Activated CD4-positive, alpha-beta T cell treated with anti-CD3 and anti-CD28 coated beads, Interleukin-2, amount 10 ng/mL, durations not matched to agents 7 days and 5 days (primary cell): Measurements from ENCODE around the gene GPR55. TPM values are rescaled to one million over a fixed set of nuclear protein-coding genes. Genes with fewer than 3 reads are reported as not detected.

Experiments used
- CTCF ChIA-PET: fragments of 350-600 bp; sonication (Branson Sonifier 250); formaldehyde crosslinking; loops from one replicate; lab custom pipeline; 2021; ENCODE audit warnings: antibody characterized with exemption; lab: Charles Lee
- POLR2A ChIA-PET: fragments of 350-600 bp; sonication (Branson Sonifier 250); formaldehyde crosslinking; loops from one replicate; lab custom pipeline; 2021; ENCODE audit warnings: antibody characterized with exemption; lab: Charles Lee
- DNase-seq: peaks from one replicate; pipeline ENCODE4 v3.0.0-alpha.2; 2020
- H3K27ac Mint-ChIP-seq: one replicate; pipeline ENCODE4 v1.8.0; 2021; ENCODE audit warnings: mild to moderate bottlenecking, moderate library complexity, mixed read lengths
- H3K27me3 Mint-ChIP-seq: one replicate; pipeline ENCODE4 v1.8.0; 2021; ENCODE audit warnings: mixed read lengths
- H3K36me3 Mint-ChIP-seq: one replicate; pipeline ENCODE4 v1.8.0; 2021; ENCODE audit warnings: low read depth, mixed read lengths
- H3K4me1 Mint-ChIP-seq: one replicate; pipeline ENCODE4 v1.8.0; 2021; ENCODE audit warnings: mixed read lengths
- H3K4me3 Mint-ChIP-seq: one replicate; pipeline ENCODE4 v1.8.0; 2021; ENCODE audit warnings: mild to moderate bottlenecking, moderate library complexity, mixed read lengths
- H3K9me3 Mint-ChIP-seq: one replicate; pipeline ENCODE4 v1.8.0; 2021; ENCODE audit warnings: mixed read lengths
- total RNA-seq, 2 experiments: library from RNA; stranded (reverse); gene quantifications; one replicate each; pipeline ENCODE4 v1.2.3, GENCODE V29; 2021

GPR55 gene
- total RNA-seq, 2 experiments from 2014 or later, result 9.2 to 9.4 TPM

GRCh38 chr2:230958820-230959756, 34.0 kb upstream of the GPR55 start:
- Mint-ChIP-seq H3K27me3 (peaks cover 36% of the 10 kb centered on the region), H3K36me3 (no peaks in the 10 kb centered on the region), H3K4me1 (peaks cover 22% of the 10 kb centered on the region), H3K9me3 (no peaks in the 10 kb centered on the region), H3K4me3 (no peak overlapping the region), H3K27ac (no peak overlapping the region)
- DNase-seq, result no peak
- POLR2A ChIA-PET, result no interaction called here
- CTCF ChIA-PET, result interaction anchor here (0.6 to 2.6 kb wide), 5 partner anchors 9 to 973 kb away, joined by 3 to 10 read pairs (median 3); no protein-coding TSS in a partner anchor

- POLR2A ChIA-PET, result no interaction called here
- peaks cover 25% of the 10 kb centered on the region for H3K4me1 Mint-ChIP-seq
Measured at GRCh38 chr2:230957756-230958391, 32.8 kb upstream of the GPR55 start.

DNA sequence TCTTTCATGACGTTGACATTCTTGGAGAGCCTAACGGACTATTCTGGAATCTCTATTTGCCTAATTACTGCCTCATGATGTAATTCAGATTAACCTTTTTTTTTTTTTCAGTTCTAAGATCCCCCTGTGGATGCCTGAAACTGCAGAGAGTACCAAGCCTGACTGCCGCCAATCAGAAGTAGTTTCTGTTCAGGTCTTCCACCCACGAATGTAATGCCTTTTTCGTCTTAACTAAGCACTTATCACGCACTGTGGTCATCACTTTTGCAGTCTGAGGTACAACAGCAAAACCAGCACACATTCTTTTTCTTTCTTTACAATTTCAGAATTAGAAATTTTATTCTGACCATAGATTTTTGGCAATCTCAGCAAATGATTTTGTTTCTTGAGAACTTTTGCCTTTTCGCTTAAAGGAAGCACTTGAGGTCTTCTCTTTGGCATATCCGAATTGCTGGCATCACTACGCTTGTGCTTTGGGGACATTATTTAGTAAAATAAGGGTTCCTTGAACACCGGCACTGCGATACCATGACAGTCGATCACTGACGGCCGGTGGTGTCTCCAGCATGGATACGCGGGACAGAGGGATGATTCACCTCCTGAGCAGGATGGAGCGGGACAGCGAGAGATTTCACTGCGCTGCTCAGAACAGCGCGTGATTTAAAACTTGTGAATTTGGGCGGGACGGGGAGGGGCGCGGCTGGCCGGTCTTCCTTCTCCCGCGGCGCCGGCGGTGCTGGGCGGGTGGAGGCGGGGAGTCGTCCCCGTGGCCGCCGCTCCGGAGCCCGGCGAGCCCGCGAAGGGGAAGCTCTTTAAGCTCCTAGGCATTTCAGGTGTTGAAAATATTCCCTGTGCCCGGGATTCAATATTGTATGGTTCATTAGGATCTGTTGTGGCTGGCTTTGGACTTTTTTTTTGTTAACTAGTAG, 32.0 kb upstream of the GPR55 start:
- DNase-seq, result peak; percentile 41
- ChIA-PET POLR2A (no interaction called here), CTCF (interaction anchor here (0.6 to 1.5 kb wide), 3 partner anchors 11 to 1123 kb away, joined by 3 to 4 read pairs (median 3); no protein-coding TSS in a partner anchor)
- Mint-ChIP-seq H3K27me3 (peaks cover 36% of the 10 kb centered on the region), H3K9me3 (no peaks in the 10 kb centered on the region), H3K27ac (peak overlapping the region; percentile 91), H3K4me3 (peak overlapping the region; percentile 76), H3K36me3 (peaks cover 1% of the 10 kb centered on the region), H3K4me1 (peaks cover 28% of the 10 kb centered on the region)

More at GRCh38 chr2:230957756-230958391, 32.8 kb upstream of the GPR55 start:
- peak overlapping the region; percentile 73 for H3K4me3 Mint-ChIP-seq
- CTCF ChIA-PET, result interaction anchor here (0.6 to 1.5 kb wide), 2 partner anchors 10 to 1122 kb away, joined by 3 read pairs; no protein-coding TSS in a partner anchor
- H3K36me3 Mint-ChIP-seq, result peaks cover 1% of the 10 kb centered on the region
- no peaks in the 10 kb centered on the region for H3K9me3 Mint-ChIP-seq
- peaks cover 36% of the 10 kb centered on the region for H3K27me3 Mint-ChIP-seq
- DNase-seq, result no peak
- peak overlapping the region; percentile 81 for H3K27ac Mint-ChIP-seq

DNA sequence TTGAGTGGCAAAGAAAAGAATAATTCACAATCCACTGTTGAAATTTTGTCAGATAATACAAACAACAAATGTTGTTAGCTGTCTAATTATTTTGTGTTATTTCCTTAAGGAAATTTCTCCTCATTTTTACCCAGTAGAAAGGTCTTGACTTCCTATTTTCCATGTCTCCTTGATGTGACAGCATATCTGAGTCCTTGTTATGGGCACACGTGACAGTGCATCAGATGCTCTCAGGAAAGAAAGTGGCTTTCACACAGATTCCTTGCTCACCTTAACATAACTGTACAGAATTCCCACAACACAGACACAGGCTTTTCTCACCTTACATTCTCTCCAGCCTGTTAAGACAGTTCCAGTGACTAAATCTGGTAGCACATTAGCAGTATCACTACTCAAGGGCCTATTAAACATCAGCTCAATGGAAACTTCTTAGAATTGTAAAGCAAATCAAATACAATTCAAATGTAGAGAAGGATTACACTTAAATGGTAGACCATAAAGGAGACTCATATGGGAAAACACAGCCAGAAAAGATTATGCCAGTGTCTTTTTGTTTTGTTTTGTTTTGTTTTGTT, 30.2 kb upstream of the GPR55 start:
- DNase-seq, result no peak
- no peaks in the 10 kb centered on the region for H3K9me3 Mint-ChIP-seq
- H3K27ac Mint-ChIP-seq, result no peak overlapping the region
- POLR2A ChIA-PET, result no interaction called here
- peaks cover 31% of the 10 kb centered on the region for H3K4me1 Mint-ChIP-seq
- H3K4me3 Mint-ChIP-seq, result no peak overlapping the region
- peaks cover 1% of the 10 kb centered on the region for H3K36me3 Mint-ChIP-seq
- CTCF ChIA-PET, result interaction anchor here (1.0 to 1.5 kb wide), 3 partner anchors 14 to 31 kb away, joined by 3 read pairs; no protein-coding TSS in a partner anchor
- H3K27me3 Mint-ChIP-seq, result peaks cover 29% of the 10 kb centered on the region

DNA sequence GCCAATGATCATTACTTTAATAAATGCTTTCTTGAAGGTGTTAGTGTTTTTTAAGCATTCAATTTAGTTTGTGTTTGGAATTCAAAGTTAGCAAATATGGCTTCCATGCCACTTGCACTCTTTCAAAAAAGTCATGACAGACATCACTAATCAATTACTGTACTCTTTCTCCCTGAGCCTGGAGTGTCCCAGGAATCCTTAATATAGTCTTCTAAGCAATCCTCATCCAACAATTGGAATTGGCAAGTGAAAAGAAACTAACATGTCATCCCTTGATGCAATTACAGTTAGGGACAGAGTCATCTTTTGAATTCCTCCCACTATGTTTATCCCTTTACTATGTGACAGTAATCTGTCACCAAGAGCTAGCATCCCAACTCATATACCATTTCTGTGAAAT, 29.7 kb upstream of the GPR55 start:
- Mint-ChIP-seq H3K36me3 (peaks cover 1% of the 10 kb centered on the region), H3K9me3 (no peaks in the 10 kb centered on the region), H3K4me3 (no peak overlapping the region), H3K4me1 (peaks cover 35% of the 10 kb centered on the region), H3K27ac (no peak overlapping the region), H3K27me3 (peaks cover 28% of the 10 kb centered on the region)
- CTCF ChIA-PET, result interaction anchor here (1.5 kb wide), 1 partner anchor 28 kb away, joined by 3 read pairs; no protein-coding TSS in a partner anchor
- POLR2A ChIA-PET, result no interaction called here
- no peak for DNase-seq

- Mint-ChIP-seq H3K36me3 (peaks cover 1% of the 10 kb centered on the region), H3K4me1 (peaks cover 37% of the 10 kb centered on the region), H3K9me3 (no peaks in the 10 kb centered on the region), H3K27ac (no peak overlapping the region), H3K27me3 (peaks cover 25% of the 10 kb centered on the region), H3K4me3 (no peak overlapping the region)
- CTCF ChIA-PET, result no interaction called here
- no peak for DNase-seq
- POLR2A ChIA-PET, result no interaction called here
Measured at GRCh38 chr2:230953845-230954244, 28.8 kb upstream of the GPR55 start.

DNA sequence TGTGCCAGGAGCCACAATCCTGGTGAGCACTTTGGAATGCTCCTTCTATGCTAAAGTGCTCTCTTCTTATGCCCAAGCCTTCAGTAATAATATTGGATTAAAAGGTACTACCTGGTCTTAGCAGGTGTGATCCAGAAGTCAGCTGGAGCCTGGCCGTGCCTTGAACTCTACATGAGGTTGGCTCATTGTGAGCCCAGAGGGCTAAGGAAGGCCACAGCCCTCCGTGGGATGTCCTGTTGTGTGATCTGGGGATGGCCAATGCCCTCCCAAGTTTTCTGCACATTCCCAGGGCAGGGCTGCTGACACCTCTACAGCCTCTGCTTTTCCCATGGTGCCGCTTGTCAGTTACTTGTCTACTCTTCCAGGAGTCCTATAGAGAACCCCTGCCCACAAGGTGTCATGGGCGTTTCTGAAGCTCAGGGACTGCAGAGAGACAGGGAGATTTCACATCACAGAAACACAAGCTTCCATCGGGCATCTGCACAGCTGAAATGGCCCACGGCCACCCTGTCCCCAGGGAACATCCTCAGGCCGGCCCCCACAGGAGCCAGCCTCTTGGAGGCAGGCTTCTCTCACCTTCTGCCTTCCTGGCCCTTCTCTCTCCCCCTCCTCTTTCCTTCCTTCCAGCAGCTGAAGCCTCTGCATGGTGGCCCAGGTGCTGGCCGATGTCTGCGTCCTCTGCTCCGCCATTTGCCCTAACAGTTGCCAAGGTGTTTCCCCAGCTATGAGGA, 27.3 kb upstream of the GPR55 start:
- Mint-ChIP-seq H3K4me1 (peaks cover 28% of the 10 kb centered on the region), H3K27me3 (peaks cover 16% of the 10 kb centered on the region), H3K9me3 (no peaks in the 10 kb centered on the region), H3K27ac (no peak overlapping the region), H3K36me3 (peaks cover 1% of the 10 kb centered on the region), H3K4me3 (no peak overlapping the region)
- ChIA-PET POLR2A (no interaction called here), CTCF (no interaction called here)
- no peak for DNase-seq

GRCh38 chr2:230951396-230951795, 26.4 kb upstream of the GPR55 start:
- DNase-seq, result no peak
- Mint-ChIP-seq H3K27me3 (peaks cover 9% of the 10 kb centered on the region), H3K36me3 (peaks cover 1% of the 10 kb centered on the region), H3K4me1 (peaks cover 19% of the 10 kb centered on the region), H3K9me3 (no peaks in the 10 kb centered on the region), H3K27ac (no peak overlapping the region), H3K4me3 (no peak overlapping the region)
- ChIA-PET CTCF (no interaction called here), POLR2A (no interaction called here)

DNA sequence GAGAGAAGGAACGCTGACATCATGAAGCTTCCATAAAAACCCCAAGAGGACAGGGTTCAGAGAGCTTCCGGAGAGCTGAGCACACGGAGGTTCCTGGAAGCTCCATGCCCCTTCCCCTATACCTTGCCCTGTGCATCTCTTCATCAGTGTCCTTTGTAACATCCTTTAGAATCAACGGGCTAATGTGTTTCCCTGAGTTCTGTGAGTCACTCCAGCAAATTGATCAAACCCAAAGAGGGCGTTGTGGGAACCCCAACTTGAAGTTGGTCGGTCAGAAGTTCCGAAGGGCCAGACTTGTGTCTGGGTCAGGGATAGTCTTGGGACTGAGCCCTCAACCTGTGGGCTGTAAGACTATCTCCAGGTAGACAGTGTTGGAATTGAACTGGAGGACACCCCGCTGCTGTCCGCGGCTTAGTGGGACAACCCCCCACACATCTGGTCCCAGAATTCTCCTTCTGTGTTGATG, 25.9 kb upstream of the GPR55 start:
- ChIA-PET POLR2A (no interaction called here), CTCF (no interaction called here)
- Mint-ChIP-seq H3K27me3 (peaks cover 9% of the 10 kb centered on the region), H3K27ac (peak overlapping the region; percentile 21), H3K4me1 (peaks cover 19% of the 10 kb centered on the region), H3K36me3 (peaks cover 1% of the 10 kb centered on the region), H3K4me3 (no peak overlapping the region), H3K9me3 (no peaks in the 10 kb centered on the region)
- no peak for DNase-seq

- Mint-ChIP-seq H3K27me3 (peaks cover 6% of the 10 kb centered on the region), H3K9me3 (no peaks in the 10 kb centered on the region), H3K36me3 (peaks cover 1% of the 10 kb centered on the region), H3K4me3 (no peak overlapping the region), H3K4me1 (peaks cover 17% of the 10 kb centered on the region), H3K27ac (peak overlapping the region; percentile 21)
- DNase-seq, result no peak
- ChIA-PET POLR2A (no interaction called here), CTCF (interaction anchor here (0.6 to 2.1 kb wide), 2 partner anchors 10 to 1586 kb away, joined by 3 to 7 read pairs; no protein-coding TSS in a partner anchor)
Measured at GRCh38 chr2:230949966-230950873, 25.2 kb upstream of the GPR55 start.
